Suprapubic skin (tissue), 4 donors: ENCODE measurements around the gene GNB5.

ENCODE experiments used
- POLR2A ChIP-seq, 2 donors: fragments of 450-650 bp; IDR thresholded peaks; one replicate each; pipeline ENCODE4 v1.6.1; 2017; ENCODE audit warnings: antibody characterized with exemption in 2 of 2, mild to moderate bottlenecking in 2 of 2, moderate library complexity in 2 of 2
- POLR2AphosphoS5 ChIP-seq, 3 donors: sonication (generic); formaldehyde crosslinking; IDR thresholded peaks; one replicate each; pipeline ENCODE4 v1.6.1; 2017; ENCODE audit warnings: antibody characterized with exemption in 3 of 3

DNA sequence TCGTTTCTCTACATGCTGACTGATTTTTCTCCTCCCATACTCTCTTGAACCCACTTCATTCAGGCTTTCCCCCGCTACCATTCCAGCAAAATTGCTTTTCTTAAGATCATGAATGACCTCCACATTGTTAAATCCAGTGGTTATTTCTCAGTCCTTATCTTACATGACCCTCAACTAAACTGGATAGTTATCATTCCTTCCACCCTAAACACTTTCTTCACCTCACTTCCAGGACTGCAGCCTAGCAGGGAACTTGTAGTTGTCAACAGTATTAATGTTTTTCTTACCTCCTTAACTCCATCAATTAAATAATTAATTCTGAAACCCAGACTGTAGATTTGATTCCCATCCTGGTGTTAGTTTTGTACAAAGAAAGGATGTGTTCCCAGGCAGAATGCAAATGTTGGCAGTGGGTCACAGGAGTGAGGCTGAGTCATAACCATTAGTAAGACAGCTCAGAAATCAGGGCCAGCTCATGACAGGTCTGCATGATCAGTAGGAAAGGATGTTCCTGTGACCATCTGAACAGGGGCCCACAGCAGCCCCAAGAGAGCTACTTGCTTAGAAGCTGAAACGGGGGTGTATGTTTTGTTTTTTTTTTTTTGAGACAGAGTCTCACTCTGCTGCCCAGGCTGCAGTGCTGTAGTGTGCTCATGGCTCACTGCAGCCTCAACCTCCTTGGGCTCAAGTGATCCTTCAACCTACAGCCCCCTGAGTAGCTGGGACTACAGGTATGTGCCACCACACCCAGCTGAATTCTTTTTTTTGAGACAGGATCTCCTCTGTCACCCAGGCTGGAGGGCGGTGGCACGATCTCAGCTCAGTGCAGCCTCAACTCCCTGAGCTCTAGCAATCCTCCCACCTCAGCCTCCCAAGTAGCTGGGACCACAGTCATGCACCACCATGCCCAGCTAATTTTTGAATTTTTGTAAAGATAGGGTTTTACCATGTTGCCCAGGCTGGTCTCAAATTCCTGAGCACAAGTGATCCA lies 87.7 kb downstream of the GNB5 start:
- no peak for TF ChIP-seq POLR2AphosphoS5 (IDR thresholded peaks at IDR 0.05)
- TF ChIP-seq POLR2A (IDR thresholded peaks at IDR 0.05) = no peak
